ENCODE measurements around the gene MTF1.

MTF1 gene

DNA sequence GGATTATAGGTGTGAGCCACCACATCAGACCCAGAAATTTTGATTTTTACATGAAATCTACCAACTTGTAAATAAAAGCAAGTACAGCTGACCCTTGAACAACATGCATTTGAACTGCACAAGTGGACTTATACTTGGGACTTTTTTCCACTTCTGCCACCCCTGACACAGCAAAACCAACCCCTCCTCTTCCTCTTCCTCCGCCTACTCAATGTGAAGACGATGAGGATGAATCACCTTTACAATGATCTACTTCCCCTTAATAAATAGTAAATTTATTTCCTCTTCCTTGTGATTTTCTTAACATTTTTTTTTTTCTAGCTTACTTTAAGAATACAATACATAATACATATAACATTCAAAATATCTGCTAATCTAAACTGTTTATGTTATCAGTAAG is 33.9 kb downstream of the MTF1 start:
- DNase-seq: no peak

DNA sequence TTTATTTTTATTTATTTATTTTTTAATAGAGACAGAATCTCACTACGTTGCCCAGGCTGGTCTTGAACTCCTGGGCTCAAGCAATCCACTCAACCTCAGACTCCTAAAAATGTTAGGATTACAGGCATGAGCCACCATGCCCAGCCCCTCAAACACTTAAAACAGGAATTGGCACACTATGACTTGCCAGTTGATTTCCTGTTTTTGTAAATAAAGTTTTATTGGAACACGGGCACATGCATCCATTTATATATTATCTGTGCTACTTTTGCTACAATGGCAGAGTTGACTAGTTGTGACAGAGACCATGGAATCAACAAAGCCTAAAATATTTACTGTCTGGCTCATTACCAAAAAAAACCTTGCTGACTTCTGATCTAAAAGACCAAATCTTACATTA is 35.4 kb downstream of the MTF1 start:
- no peak for DNase-seq

DNA sequence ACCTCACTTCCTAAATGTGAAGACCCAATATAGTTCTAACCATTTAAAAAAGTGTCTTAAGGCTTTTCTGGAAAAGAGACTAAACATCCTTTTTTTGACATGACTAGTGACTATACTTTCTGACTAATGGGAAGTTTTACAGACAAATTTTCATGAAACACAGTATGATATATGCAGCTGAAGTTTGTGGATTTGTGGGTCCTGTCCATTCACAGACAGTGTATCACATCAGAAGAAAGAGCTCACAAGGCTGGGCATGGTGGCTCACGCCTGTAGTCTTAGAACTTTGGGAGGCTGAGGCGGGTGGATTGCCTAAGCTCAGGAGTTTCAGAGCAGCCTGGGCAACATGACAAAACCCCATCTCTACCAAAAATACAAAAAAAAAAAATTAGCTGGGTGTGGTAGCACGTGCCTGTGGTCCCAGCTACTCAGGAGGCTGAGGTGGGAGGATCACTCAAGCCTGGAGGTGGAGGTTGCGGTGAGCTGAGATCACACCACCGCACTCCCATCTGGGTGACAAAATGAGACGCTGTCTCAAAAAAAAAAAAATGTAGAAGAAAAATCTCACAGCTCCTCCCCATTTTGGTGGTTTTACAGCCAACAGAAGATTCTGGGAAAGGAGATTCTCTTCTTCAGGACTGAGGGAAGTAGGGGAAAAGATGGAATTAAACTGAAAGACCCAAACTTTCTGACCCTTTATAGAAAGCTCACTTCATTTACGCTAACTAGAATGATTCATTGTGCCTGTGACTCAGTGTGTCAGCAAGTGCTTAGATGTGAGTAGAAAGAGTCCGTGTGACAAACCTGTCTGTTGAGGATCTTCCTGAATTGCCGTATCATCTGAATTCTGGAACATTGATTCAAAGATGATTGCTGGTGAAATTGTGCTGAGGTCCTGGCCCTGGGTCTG is 36.2 kb downstream of the MTF1 start:
- no peak for DNase-seq

DNA sequence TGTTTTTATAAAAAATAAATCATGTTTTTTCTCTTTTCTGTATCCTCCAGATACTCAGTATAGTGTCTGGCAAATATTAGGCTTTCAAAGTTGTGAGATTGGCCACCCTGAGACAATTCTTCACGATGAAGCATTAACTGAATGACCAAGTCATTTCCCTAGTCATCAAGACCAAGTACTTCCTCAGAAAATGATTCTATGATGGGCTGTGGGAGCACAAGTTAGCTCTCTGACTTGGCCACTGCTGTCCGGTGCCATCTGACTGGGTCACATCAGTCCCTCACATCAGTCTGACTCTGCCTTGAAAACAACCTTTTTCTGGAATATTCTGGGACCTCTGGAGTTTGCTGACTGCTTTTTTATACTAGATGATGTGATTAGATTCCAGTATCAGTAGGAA is 37.9 kb downstream of the MTF1 start:
- DNase-seq: no peak

DNA sequence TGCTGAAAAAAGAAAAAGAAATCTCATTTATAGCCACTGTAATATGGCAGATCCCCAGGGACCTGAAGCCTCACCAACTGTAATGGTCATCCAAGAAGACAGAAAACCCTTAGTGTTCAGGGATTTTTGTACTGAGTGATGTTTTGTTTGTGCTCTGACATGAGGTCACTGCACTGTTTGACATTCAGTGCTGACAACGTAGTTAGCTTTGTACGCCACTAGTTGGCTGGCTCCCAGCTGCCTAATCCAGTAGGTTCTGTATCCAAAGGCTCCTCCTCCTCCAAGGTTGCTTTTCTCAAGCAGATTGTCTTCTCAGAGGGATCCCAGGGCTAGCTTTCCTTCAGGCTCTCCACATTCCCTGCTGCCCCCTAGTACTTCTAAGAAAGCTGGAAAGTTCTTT is 41.9 kb downstream of the MTF1 start:
- DNase-seq: no peak

DNA sequence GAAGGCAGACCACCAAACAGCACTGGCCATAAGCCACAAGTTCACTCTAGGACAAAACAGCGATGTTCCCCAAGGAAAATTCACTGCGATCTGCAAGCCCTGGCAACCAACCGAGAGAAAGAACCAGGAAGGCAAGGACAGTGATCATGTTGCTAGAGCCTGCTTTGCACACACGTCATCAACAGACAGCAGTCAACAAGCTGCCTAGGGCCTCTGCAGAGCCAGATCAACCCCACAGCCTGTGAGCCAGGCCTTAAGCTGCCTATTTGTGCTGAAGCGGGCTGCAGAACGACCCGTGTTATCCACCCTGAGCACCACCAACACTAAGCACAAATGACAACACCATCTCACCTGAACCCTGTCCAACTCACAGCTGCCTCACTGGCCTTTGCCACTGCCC is 45.1 kb downstream of the MTF1 start:
- DNase-seq: no peak

DNA sequence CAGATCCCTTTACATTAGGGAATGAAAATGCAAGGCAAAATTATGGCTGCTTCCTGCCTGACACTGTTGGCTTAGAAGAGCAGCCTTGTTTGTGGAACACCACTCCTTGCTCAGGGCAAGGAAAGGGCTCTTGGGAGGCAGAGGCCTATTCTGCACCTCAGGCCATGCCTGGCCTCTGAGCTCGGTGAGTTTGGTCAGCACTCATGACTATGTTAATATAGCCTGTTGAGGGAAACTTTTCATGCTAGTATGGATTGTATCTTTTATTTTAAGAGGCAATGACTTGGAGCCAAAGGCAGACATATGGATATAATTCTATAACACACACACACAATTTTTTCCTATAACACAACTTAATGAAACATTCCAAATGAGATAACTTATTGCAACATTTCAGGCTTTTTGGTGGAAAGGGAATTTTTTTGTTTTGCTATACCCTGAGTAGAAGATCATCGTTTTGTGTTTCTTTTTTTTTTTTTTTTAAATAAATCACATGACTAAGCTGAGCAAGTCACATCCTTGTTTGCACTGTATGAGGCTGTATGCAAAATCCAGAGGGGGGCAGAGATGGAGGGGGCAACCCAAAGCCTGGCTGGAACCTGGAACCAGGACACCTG is 45.8 kb downstream of the MTF1 start:
- DNase-seq: no peak

DNA sequence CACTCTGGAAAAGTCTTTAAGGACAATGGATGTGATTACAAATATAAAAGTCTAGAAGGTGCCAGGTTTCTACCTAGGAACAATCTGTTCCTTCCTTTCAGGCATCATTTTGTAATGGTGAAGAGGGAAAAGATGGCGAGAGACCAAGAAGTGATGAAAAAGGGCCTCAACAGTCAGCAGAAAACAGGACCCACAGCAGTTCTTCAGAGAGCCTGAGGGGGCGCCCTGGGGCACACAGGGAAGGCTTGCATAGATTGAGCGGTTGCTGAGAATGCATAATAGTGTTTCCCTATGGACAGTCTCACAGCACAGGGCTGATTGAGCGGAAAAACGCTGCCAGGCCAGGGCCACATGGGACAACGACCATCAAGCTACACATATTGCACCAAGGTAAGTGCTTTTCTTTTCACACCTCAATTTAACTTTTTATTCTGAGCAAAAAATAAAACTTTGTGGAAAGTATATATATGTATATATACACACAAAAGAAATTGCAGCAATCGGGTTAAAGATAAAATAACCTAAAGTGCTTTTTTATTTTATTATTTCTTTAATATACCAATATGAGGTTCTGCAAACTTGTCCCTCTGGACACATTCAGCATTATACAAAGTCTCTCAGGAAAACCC is 48.3 kb downstream of the MTF1 start:
- DNase-seq: peak; percentile 75

DNA sequence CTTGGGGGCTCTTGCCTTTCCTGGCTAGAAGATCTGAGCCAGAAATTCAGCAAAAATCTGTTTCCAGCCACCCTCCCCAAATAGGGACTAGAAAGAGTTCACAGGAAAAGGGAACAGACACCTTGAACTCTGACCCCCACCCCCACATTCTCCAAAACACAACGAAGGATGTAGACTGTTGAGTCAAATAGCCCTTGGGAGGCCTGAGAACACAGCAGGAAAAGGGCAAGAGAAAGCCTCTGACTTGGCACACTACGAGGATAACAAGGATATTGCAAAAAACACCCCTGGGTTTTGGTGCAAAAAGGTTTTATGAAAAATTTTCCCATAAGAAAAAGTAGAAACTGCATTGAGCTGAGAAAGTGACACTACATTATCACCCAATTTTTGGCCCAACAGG is 49.5 kb downstream of the MTF1 start:
- no peak for DNase-seq

DNA sequence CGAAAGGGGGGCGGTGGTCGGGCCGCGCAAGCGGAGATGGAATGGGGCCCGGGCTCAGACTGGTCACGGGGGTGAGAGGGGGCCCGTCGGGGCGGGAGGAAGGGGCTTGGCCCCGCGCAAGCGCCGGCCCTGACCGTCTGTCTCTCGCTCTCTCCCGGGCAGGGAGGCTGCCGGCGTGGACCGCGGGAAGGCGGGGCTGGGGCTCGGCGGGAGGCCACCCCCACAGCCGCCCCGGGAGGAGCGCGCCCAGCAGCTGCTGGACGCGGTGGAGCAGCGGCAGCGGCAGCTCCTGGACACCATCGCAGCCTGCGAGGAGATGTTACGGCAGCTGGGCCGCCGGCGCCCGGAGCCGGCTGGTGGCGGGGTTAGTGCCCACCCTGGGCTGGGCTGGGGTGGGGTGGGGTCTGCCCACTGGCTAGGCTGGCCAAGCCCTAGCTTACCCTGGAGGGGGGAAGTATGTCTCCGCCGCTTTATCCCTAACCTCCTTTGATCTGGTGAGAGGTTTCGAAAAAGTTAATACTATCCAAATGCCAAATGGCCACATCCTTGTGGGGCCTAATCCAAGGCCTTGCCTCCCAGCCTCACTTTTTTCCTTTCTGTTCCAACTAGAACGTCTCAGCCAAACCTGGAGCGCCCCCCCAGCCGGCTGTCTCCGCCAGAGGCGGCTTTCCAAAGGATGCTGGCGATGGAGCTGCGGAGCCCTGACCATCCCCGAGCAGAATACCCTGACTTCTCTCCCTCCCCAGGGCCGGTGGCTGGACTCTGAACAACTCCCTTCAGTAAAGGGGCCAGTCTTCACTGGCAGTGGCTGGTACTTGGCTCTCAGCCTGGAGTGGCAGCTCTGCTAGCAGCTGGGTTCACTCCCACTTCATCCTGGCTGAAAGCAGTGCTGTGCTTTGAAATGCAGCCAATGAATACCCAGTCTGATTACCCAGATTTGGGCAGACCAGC is 50.7 kb downstream of the MTF1 start:
- DNase-seq: peak; percentile 82

DNA sequence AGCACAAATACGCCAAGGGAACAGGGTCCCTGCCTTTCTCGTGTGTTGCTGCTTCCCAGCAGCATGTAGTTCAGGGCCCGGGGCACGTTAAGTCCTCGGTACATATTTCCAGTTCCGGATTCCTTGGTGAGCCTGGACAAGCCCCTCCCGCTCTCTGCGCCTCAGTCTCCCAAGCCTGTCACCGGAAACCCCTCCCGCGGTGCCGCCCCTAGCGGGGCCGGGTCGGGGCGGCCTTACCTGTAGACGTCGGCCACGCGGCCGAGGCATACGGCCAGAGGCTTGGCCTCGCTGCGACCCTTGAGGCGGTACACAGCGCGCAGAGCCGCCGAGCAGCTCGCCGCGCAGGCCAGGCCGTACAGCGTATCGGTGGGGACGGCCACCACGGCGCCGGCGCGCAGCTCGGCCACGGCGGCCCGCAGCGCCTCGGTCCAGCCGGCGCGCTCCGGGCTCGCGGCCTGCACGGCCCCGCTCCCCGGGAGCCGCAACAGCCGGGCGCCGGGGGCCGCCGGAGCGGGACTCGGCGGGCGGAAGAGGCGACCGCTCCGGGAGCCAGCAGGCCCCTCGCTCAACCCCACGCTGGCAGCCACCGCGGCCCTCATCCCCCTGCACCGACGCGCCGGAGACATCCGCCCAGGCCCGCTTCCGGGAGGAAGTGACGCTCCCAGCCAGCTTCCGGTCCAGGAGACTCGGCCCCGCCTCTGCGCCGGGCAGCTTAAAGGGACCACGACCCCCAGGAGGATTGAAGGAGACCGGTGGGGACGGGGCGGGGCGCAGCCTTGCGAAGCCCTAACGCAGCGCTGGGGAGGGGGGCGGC is 51.6 kb downstream of the MTF1 start, which contains the start of the genes C1orf122 and YRDC:
TSS of gene C1orf122 (plus strand) at position 236 of the 814 bp plus-strand sequence. CDS start 615 bp downstream, outside the sequence.
TSS of gene YRDC (minus strand) at position 654 of the 814 bp plus-strand sequence. CDS start at position 626, 28 bp downstream.
- DNase-seq: peak; percentile 93

DNA sequence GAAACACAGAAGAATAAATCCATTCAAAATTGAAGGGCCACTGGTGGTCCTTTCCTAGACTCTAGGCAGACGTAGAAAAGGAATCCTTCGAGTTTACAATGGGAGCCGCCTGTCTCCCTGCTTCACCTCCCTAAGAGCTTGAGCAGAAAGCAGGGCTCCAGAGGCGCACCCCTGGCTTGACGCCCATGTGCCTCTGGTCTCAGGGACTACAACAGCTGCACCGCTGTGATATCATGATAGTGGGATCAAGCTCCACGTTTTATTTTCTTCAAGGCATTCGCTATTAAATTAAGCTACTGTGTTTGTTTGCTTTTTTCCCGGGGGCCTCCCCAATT is 52.2 kb downstream of the MTF1 start:
- DNase-seq: no peak

DNA sequence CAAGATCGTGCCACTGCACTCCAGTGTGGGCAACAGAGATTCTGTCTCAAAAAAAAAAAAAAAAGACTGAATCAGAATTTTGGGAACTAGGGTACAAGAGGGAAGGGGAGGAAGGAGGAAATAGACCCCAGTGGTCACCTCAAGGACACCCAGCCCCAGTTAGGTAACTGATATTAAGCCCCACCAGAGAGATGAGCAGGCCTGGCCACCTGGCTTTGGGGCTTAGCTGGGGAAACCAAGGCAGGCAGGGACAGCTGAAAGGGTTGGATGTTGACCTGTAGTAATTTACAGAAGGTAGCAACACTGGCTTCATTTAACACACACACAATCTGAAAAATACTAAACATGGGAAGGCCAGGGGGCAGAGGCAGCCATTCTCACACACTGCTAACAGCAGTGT is 57.0 kb downstream of the MTF1 start:
- DNase-seq: no peak

DNA sequence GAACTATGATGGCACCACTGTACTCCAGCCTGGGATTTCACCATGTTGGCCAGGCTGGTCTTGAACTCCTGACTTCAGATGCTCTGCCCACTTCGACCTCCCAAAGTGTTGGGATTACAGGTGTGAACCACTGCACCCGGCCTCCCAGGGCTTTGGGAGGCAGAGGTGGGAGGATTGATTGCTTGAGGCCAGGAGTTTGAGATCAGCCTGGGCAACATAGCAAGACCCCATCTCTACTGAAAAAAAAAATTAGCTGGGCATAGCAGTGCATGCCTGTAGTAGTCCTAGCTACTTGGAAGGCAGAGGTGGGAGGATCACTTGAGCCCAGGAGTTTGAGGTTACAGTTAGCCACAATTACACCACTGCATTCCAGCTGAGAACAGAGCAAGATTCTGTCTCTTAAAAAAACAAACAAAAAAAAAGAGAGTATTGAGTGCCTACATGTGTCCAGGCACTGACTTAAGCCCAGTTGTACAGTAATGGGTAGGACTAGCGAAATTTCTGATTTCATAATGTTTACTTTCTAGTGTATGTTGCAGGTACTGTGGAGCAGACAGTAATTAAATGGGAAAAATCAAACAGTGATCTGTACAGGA is 61.5 kb downstream of the MTF1 start:
- DNase-seq: no peak

DNA sequence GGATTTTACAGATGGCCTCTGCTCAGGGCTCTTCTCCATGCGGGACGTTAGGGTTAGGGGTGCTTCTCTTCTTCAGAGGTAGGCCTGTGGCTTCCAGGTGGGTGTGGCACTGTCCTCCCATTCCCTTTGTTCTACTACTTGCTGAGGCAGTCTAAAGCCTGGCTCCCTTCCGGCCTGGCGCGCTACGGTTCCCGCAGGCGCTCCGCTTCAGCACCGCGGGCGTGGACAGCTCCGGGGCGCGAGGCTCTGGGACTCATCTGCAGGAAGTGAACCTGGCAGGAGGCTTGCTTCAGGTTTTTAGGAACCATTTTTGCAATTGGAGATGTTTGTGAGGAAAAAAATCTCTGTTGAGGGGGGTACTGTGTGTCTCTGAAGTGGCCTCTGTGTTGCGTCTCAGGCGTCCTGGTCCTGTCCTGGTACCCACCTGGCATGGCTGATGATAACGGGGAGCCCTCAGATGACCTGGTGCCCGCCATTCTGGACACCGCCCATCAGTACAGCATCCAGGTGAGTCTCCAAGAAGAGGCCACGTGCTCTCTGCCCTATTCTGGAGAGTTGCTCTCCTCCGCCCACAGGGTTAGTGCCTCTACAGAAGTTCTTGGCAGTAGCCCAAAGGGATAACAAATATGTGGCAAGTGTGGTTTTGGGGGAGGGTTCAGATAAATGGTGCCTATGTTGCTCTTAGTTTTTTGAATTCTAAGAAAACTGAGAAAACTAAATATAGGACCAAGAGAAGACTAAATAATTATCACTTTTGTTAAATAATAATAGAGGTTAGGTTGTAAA is 63.9 kb downstream of the MTF1 start:
- peak; percentile 52 for DNase-seq

DNA sequence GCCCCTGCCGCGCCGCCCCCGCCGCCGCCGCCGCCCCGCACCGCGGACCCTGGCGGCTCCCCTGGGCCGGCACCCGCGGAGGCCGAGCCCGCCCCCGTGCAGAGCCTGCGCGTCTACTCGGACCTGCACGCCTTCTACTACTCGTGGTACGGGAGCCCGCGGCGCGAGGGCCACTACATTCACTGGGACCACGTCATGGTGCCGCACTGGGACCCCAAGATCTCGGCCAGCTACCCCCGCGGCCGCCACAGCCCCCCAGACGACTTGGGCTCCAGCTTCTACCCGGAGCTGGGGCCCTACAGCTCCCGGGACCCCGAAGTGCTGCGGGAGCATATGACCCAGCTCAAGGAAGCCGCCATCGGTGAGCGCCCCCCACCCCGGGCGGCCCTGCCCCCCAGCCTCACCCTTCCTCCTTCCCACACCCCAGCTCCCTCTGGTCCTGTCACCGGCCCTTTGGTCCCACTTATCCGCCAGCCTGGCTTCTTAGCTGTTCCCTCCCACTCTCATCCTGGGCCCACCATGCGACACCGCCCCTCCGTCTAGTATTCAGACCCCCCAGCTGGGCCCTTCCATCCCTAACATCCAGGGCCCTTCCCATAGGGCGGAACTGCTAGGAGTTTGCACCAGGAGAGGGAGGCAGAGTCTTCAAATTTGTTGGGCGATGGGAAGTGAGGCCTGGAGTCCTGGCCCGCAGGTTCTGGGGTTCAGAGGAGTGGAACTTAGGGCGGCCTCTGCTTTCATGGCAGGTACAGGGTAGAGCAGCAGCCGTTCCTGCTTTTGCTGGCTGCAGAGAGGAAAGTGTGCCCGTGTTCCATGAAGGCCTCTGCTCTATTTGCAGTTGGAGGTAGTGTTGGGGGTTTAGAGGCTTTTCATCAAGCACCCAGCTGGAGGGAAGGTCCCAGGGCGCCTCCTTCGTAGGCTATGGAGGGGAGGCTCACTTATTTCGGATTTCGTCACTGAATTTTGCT is 64.7 kb downstream of the MTF1 start:
- peak; percentile 42 for DNase-seq

DNA sequence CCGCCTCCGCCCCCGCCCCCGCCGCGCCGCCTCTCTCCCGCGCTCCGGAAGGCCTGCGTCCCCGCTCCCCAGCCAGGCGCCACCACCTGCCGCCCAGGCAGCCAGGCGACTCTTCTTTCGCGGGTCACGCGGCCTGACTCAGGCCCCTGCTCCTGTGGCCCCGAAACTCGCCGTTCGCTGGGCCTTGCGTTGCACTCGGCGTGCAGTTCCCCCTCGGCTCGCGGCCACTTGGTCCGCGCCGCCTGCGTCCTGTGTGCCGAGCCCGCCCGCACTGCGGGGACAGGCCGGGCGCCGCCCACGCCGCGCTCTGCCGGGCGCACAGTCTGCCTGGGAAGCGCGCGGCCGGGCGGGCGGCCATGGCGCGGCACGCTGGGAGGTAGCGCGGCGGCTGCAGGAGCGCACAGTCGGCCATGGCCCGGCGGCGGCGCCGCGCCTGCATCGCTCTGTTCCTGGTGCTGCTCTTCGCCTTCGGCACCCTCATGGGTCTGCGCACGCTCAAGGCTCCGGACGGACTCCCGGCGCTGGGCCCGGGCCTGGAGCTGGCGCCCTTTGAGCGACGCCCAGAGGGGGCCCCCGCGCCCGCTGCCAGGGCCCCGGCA is 65.5 kb downstream of the MTF1 start, which contains the start of gene MANEAL:
TSS of gene MANEAL (plus strand) at position 75 of the 599 bp plus-strand sequence. CDS start at position 411, 336 bp downstream.
- DNase-seq: peak; percentile 72

DNA sequence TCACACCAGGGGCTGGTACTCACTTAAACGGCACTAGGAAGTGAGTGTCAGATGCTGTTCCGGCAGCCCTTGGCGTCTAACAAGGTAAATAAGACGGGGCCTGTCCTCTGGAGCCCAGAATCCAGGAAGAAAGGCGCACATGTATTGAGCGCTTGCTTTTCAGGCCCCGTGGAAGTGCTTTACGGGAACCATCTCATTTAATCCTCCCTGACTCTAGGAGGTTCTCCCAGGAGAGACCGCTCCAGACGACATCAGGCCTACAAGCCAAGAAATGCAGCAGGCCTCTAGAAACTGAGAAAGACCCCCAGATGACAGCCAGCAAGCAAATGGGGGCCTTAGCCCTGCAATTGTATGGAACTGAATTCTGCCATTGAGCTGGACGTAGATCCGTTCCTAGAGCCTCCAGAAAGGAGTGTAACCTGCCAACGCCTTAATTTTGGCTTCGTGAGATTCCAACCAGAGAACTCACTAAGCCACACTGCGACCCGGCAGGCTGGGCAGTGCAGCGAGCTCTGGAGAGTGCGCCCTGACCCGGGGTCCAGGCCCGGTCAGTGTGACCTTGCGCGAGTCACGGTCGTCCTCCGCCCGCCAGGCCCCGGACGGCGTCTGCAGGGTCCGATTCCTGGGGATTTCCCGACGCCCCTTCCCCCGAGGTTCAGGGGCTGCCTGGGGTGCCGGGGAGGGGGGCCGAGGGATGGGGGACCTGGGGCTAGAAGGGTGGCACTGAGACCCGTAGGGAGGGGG is 66.3 kb downstream of the MTF1 start:
- DNase-seq: no peak
